Activated naive CD8-positive, alpha-beta T cell treated with anti-CD3 and anti-CD28 coated beads, Interleukin-2, amount 10 ng/mL, durations not matched to agents 7 days and 5 days (primary cell): ENCODE data around the gene PDX1. TPM values are rescaled to one million over a fixed set of nuclear protein-coding genes. Genes with fewer than 3 reads are reported as not detected.
"Not testable (repeated sequence)": the region's sequence is repeated elsewhere in the genome, so short reads cannot be mapped to it uniquely, and the experiment has no call there.

Experiments used
- ATAC-seq: fragments of 150-1000 bp; cut with Tn5 transposase; one replicate; pipeline ENCODE4 v1.10.0; 2021; ENCODE audit warnings: low read depth, moderate library complexity
- POLR2A ChIA-PET: fragments of 350-600 bp; sonication (Branson Sonifier 250); formaldehyde crosslinking; loops from one replicate; lab custom pipeline; 2021; ENCODE audit warnings: antibody characterized with exemption; lab: Charles Lee
- DNase-seq: peaks from one replicate; pipeline ENCODE4 v3.0.0; 2021
- H3K27ac Mint-ChIP-seq: one replicate; pipeline ENCODE4 v1.8.0; 2022; ENCODE audit warnings: mild to moderate bottlenecking, mixed read lengths
- H3K27me3 Mint-ChIP-seq: one replicate; pipeline ENCODE4 v1.8.0; 2022; ENCODE audit warnings: mild to moderate bottlenecking, moderate library complexity, mixed read lengths
- H3K36me3 Mint-ChIP-seq: one replicate; pipeline ENCODE4 v1.8.0; 2021; ENCODE audit warnings: mild to moderate bottlenecking, mixed read lengths
- H3K4me1 Mint-ChIP-seq: one replicate; pipeline ENCODE4 v1.8.0; 2021; ENCODE audit warnings: mixed read lengths
- H3K4me3 Mint-ChIP-seq: one replicate; pipeline ENCODE4 v1.8.0; 2022; ENCODE audit warnings: mild to moderate bottlenecking, moderate library complexity, mixed read lengths
- H3K9me3 Mint-ChIP-seq: one replicate; pipeline ENCODE4 v1.8.0; 2021; ENCODE audit warnings: mixed read lengths
- total RNA-seq, 2 experiments: library from RNA; stranded (reverse); gene quantifications; one replicate each; pipeline ENCODE4 v1.2.3, GENCODE V29; 2021

The PDX1 gene
- total RNA-seq, 2 experiments from 2014 or later: not detected

- no peaks in the 10 kb centered on the region for H3K9me3 Mint-ChIP-seq
- DNase-seq: no peak
- no peak for ATAC-seq
- H3K4me1 Mint-ChIP-seq: peaks cover 10% of the 10 kb centered on the region
- POLR2A ChIA-PET: interaction anchor here (1.0 kb wide), 1 partner anchor 124 kb away, joined by 3 read pairs; no protein-coding TSS in a partner anchor
- H3K4me3 Mint-ChIP-seq: no peak overlapping the region
- H3K27me3 Mint-ChIP-seq: peaks cover 62% of the 10 kb centered on the region
- H3K36me3 Mint-ChIP-seq: no peaks in the 10 kb centered on the region
- H3K27ac Mint-ChIP-seq: no peak overlapping the region
Observed at GRCh38 chr13:27955014-27955591, 35.3 kb downstream of the PDX1 start.

GRCh38 chr13:27956576-27957300 lies 36.9 kb downstream of the PDX1 start:
- no peak for DNase-seq
- no peaks in the 10 kb centered on the region for H3K9me3 Mint-ChIP-seq
- POLR2A ChIA-PET: no interaction called here
- ATAC-seq: no peak
- peaks cover 66% of the 10 kb centered on the region for H3K27me3 Mint-ChIP-seq
- H3K36me3 Mint-ChIP-seq: no peaks in the 10 kb centered on the region
- peaks cover 13% of the 10 kb centered on the region for H3K4me1 Mint-ChIP-seq
- H3K27ac Mint-ChIP-seq: no peak overlapping the region
- no peak overlapping the region for H3K4me3 Mint-ChIP-seq

DNA sequence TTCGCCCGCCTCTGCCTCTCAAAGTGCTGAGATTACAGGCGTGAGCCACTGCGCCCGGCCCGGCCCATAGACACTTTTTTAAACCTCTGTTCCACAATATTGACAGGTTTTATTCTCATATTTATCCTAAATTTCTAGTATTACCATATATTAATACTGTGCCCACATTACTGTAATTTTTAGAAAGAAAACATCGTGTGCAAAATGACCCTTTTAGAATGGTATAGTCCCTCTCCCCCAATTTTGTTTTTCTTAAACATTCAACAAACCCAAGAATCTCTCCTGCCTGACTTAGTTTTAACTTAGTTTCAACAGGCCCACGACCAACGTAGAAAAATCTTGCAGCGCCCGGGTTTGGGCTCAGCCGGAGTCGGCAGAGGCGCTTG lies 40.2 kb downstream of the PDX1 start:
- POLR2A ChIA-PET: no interaction called here
- Mint-ChIP-seq H3K4me1 (peaks cover 6% of the 10 kb centered on the region), H3K36me3 (no peaks in the 10 kb centered on the region), H3K27ac (no peak overlapping the region), H3K9me3 (no peaks in the 10 kb centered on the region), H3K4me3 (peak overlapping the region; percentile 74), H3K27me3 (peaks cover 81% of the 10 kb centered on the region)
- no peak for ATAC-seq
- DNase-seq: no peak

DNA sequence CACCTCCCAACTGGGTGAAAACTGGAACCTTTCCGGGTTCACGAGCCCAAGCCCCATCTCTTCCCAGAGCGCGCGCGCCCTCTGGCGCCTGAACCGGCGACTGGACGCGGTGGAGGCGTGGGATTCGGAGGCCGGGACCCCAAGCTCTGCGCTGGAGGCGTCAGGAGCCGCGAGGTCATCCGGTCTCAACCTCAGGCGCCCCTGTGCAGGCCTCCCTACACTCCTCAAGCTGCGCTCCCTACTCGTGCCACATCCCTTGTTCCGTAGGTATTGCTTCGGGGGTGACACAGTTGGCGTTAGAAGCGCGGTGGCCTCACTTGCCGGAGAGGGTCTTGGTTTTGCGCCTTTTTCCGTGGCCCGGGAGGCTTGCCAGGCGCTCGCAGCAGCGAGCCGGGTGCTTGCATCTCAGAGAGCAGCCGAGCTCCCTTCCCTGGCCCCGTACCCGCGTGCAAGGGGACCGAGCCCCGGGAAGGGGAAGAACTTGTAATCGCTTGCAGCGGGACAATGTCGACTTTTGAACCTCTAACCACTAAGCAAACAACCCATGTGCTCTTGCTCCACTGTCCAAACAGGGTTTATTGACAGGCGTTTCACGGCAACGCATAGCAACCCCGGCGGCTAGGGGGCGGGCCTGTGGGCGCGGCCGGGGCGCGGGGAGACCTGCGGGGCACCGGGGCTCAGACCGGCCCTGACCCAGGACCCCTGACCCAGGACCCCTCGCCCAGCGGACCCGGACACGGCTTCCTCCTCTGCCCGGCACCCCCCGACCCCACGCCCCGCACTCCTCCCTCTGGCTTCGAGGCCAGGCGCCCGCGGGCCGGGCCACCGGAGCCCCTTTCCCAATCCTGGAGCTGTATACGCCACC lies 40.8 kb downstream of the PDX1 start:
- H3K27me3 Mint-ChIP-seq: peaks cover 81% of the 10 kb centered on the region
- no peaks in the 10 kb centered on the region for H3K36me3 Mint-ChIP-seq
- no peak overlapping the region for H3K27ac Mint-ChIP-seq
- ATAC-seq (peak; percentile 48), DNase-seq (peak; percentile 73)
- H3K4me1 Mint-ChIP-seq: peaks cover 6% of the 10 kb centered on the region
- POLR2A ChIA-PET: no interaction called here
- H3K4me3 Mint-ChIP-seq: peak overlapping the region; percentile 74
- no peaks in the 10 kb centered on the region for H3K9me3 Mint-ChIP-seq

DNA sequence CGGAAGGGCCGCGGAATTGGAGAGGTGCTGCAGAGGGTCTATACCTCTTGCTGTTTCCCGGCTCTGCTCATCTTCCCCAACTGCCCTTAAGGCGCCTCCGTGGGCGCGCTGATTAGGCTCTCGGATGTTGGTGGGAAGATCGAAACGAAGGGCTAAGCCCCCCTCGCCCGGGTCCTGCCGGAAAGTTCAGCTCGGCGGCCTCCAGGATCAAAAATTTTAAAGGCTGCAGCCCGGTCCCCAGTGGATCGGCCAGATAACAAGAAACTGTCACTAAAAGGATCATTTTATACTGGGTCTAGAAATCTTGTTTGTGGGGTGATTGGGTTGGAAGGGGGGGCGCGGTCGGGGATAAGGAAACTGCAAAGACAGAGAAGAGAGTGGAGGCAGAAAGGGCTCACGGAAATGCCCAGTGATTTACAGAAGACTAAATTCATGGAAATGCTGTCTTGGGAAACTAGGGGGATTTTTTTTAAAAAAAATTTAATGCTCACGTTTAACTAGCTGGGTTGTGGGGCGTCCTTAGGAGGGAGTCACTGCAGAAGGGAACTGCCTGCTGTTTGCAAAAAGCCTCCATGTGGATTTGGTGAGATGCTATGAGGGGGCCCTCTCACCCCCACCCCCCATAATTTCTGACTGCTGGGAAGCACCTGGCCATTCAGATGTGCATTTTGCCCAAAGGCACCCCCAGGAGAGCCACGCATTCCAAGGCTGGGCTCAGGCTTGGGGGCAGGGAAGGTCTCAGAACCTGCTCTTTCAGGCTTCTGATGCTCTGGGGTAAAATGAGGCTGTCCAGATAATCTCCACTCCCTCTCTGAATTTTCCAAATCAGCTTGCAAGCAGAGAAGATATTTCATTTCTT lies 41.7 kb downstream of the PDX1 start:
- ATAC-seq (no peak), DNase-seq (no peak)
- H3K36me3 Mint-ChIP-seq: no peaks in the 10 kb centered on the region
- H3K4me3 Mint-ChIP-seq: no peak overlapping the region
- POLR2A ChIA-PET: no interaction called here
- H3K27ac Mint-ChIP-seq: no peak overlapping the region
- H3K4me1 Mint-ChIP-seq: peaks cover 6% of the 10 kb centered on the region
- H3K9me3 Mint-ChIP-seq: no peaks in the 10 kb centered on the region
- H3K27me3 Mint-ChIP-seq: peaks cover 82% of the 10 kb centered on the region

DNA sequence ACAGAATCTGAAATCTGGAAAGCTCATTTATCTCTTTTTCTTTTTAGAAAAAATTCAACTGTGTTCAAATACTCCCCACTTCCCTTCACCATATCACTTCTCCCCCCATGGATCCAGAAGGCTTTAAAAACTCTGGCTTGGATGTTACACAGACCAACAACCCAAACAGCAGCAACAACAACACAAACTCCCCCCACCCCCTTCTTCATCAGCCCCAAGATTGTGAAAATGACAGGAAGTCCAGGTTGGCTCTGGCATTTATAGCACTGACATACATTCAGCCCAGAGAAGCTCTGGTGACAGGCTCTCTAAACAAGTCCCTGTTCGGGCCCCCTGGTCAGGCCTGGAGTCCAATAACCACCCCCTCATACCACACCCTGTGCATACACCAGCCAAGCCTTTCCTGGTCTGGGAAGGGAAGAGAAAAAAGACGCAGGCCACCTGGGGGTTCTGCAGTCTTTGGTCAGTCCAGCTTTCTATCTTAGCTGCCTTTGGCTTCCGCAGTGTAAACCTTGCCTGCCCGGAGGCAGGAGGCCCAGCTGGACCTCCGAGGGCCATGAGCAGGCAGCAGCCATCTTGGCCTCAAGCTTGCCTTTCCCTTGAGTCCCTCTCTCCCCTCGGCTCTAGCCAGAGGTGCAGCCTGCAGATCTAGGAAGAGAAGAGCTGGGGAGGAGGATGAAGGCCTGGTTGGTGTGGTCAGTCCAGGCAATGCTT lies 42.5 kb downstream of the PDX1 start:
- POLR2A ChIA-PET: no interaction called here
- Mint-ChIP-seq H3K27ac (no peak overlapping the region), H3K4me3 (no peak overlapping the region), H3K27me3 (peaks cover 89% of the 10 kb centered on the region), H3K36me3 (no peaks in the 10 kb centered on the region), H3K4me1 (peaks cover 6% of the 10 kb centered on the region), H3K9me3 (no peaks in the 10 kb centered on the region)
- DNase-seq (no peak), ATAC-seq (no peak)

- H3K4me3 Mint-ChIP-seq: no peak overlapping the region
- POLR2A ChIA-PET: no interaction called here
- no peak for ATAC-seq
- DNase-seq: no peak
- H3K36me3 Mint-ChIP-seq: no peaks in the 10 kb centered on the region
- H3K27ac Mint-ChIP-seq: no peak overlapping the region
- H3K27me3 Mint-ChIP-seq: peaks cover 89% of the 10 kb centered on the region
- H3K9me3 Mint-ChIP-seq: no peaks in the 10 kb centered on the region
- peaks cover 9% of the 10 kb centered on the region for H3K4me1 Mint-ChIP-seq
Observed at GRCh38 chr13:27962982-27963381, 43.2 kb downstream of the PDX1 start.

GRCh38 chr13:27963491-27963890 lies 43.7 kb downstream of the PDX1 start:
- Mint-ChIP-seq H3K27ac (no peak overlapping the region), H3K4me3 (no peak overlapping the region), H3K9me3 (no peaks in the 10 kb centered on the region), H3K27me3 (peaks cover 87% of the 10 kb centered on the region), H3K4me1 (peaks cover 9% of the 10 kb centered on the region), H3K36me3 (no peaks in the 10 kb centered on the region)
- POLR2A ChIA-PET: no interaction called here
- DNase-seq: no peak
- no peak for ATAC-seq

- ATAC-seq, H3K4me1 Mint-ChIP-seq, H3K9me3 Mint-ChIP-seq, H3K27ac Mint-ChIP-seq, H3K4me3 Mint-ChIP-seq, DNase-seq, POLR2A ChIA-PET, H3K36me3 Mint-ChIP-seq: not testable (repeated sequence)
- H3K27me3 Mint-ChIP-seq: peaks cover 83% of the 10 kb centered on the region
Observed at GRCh38 chr13:27964206-27964605, 44.4 kb downstream of the PDX1 start.

GRCh38 chr13:27964741-27965323 lies 45.0 kb downstream of the PDX1 start:
- Mint-ChIP-seq H3K27me3 (peaks cover 88% of the 10 kb centered on the region), H3K4me3 (no peak overlapping the region), H3K9me3 (no peaks in the 10 kb centered on the region), H3K36me3 (no peaks in the 10 kb centered on the region), H3K27ac (no peak overlapping the region), H3K4me1 (peaks cover 9% of the 10 kb centered on the region)
- ATAC-seq: no peak
- POLR2A ChIA-PET: no interaction called here
- DNase-seq: no peak

GRCh38 chr13:27965343-27965739 lies 45.5 kb downstream of the PDX1 start:
- Mint-ChIP-seq H3K4me1 (peaks cover 5% of the 10 kb centered on the region), H3K4me3 (no peak overlapping the region), H3K27me3 (peaks cover 88% of the 10 kb centered on the region), H3K36me3 (no peaks in the 10 kb centered on the region), H3K27ac (no peak overlapping the region), H3K9me3 (no peaks in the 10 kb centered on the region)
- no peak for ATAC-seq
- DNase-seq: no peak
- POLR2A ChIA-PET: no interaction called here
